ENCODE data around the gene FMNL2.

FMNL2 gene

DNA sequence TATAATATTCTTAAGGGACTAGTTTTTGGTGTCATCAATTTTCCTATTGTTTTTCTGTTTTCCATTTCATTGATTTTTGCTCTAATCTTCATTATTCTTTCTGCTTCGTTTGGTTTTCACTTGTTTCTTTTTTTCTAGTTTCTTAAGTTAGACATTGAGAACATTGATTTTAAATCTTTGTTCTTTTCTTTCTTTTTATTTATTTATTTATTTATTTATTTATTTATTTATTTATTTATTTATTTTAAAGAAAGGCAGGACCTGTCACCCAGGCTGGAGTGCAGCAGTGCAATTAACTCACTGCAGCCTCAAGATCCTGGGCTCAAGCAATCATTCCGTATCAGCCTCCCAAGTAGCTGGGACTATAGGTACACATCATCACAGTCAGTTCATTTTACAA, 7.0 kb upstream of the FMNL2 start:
- FAIRE-seq = no peak
- TF ChIP-seq, protein P1, sequence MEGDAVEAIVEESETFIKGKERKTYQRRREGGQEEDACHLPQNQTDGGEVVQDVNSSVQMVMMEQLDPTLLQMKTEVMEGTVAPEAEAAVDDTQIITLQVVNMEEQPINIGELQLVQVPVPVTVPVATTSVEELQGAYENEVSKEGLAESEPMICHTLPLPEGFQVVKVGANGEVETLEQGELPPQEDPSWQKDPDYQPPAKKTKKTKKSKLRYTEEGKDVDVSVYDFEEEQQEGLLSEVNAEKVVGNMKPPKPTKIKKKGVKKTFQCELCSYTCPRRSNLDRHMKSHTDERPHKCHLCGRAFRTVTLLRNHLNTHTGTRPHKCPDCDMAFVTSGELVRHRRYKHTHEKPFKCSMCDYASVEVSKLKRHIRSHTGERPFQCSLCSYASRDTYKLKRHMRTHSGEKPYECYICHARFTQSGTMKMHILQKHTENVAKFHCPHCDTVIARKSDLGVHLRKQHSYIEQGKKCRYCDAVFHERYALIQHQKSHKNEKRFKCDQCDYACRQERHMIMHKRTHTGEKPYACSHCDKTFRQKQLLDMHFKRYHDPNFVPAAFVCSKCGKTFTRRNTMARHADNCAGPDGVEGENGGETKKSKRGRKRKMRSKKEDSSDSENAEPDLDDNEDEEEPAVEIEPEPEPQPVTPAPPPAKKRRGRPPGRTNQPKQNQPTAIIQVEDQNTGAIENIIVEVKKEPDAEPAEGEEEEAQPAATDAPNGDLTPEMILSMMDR (IDR thresholded peaks at IDR 0.05; ENCODE audit: insufficient read depth, missing control alignments) = no peak
- DNase-seq (ENCODE audit: insufficient read length, low spot score) = no peak

DNA sequence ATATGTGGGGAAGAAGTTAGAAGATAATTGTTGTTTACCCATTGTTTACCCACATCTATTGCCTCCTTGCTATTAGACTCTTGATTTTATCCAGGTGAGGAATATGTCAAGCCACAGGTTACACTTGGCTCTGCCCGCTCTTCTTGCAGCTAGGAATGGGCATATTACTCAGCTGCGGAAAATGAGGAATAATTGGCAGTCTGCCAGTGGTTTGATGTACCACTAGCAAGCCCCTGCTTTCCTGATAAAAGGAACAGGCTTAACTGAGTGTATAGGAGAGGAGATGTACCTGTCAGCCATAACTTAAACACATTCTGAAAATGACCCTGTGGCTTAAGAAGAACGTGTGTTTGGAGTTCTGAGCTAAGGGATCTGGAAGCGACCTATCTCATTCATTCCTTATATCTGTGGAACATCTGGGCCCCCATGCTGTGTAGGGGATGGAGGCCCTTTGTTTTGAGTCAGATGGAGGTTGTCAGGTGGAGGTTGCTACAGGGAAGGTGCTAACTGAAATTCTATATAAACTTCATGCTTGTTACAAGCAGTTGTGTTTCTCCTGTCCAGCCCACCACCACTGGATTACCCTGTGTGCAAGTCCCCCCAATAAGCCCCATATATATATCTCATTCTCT, 4.6 kb upstream of the FMNL2 start:
- TF ChIP-seq, protein P1 (IDR thresholded peaks at IDR 0.05; ENCODE audit: insufficient read depth, missing control alignments) = no peak
- no peak for FAIRE-seq
- DNase-seq (ENCODE audit: insufficient read length, low spot score) = no peak

DNA sequence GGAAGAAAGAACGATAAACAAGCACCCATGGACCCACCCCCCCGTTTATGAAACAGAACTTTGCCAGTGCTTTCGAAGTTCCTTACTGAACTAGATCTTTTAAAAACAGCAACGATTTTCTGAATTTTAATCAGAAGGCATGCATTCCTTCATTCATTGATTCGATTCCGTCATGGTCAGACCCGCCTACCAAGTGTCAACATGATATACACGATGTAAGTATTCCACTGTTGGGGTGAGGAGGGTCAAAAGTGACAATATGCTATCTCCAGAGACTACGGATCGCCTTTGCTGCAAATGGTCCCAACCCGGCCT, 316 bp upstream of the FMNL2 start:
- TF ChIP-seq, protein P1 (IDR thresholded peaks at IDR 0.05; ENCODE audit: insufficient read depth, missing control alignments) = no peak
- no peak for FAIRE-seq
- DNase-seq (ENCODE audit: insufficient read length, low spot score) = no peak

DNA sequence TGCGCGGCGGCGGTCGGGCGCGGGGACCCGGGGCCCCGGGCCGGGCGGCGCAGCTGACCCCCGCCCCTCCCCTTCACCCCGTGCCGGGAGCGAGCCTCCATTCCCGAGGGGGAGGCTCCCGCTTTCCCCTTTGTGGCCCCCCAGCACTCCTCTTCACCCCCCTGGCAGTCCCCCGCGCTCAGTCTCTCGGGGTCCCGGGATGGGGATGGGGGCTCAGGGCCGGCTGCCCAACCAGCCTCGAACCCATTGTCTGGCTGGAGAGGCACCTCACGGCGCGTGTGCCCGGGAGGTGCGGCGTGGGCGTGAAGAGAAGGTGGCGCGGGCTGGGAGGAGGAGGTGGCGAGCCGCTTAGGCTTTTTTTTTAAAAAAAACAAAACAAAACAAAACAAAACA, 748 bp downstream of the FMNL2 start:
- no peak for DNase-seq (ENCODE audit: insufficient read length, low spot score)
- FAIRE-seq = no peak
- TF ChIP-seq, protein P1 (IDR thresholded peaks at IDR 0.05; ENCODE audit: insufficient read depth, missing control alignments) = no peak

DNA sequence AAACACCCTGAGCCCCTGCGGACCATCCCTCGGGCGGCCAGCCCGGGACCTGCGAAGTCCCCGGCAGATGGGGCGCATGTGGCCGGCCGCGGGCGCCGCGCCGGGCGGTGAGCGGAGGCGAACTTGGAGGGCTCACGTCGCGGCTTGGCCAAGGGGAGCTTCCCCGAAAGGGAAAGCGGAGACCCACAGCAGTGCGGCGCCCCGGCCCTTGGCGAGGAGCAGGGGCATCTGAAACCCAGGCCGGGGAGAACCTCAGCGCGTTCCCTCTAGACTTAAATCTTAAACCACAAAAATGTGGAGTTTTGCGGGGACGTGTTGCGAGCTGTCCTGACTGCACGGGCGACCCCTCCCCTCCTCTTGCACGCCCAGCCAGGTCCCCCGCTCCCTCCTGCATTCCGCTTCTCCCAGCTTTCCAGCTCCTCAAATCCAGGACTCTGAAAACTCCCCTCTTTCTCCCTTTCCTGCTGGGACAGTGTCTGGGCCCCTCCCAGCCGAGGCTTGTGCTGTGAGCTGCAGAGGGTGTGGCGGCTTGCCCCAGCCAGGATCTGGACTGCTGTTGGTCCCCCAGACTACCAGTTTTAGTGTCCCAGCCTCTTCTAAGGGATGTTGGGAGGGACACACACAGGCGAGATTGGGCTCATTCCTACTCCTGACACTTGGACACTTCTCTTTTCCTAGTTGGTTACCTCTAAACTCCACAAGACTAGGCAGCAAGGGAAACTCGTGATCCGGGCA, 1.3 kb downstream of the FMNL2 start:
- DNase-seq (ENCODE audit: insufficient read length, low spot score) (no peak), FAIRE-seq (no peak)
- TF ChIP-seq, protein P1 (IDR thresholded peaks at IDR 0.05; ENCODE audit: insufficient read depth, missing control alignments) = no peak

DNA sequence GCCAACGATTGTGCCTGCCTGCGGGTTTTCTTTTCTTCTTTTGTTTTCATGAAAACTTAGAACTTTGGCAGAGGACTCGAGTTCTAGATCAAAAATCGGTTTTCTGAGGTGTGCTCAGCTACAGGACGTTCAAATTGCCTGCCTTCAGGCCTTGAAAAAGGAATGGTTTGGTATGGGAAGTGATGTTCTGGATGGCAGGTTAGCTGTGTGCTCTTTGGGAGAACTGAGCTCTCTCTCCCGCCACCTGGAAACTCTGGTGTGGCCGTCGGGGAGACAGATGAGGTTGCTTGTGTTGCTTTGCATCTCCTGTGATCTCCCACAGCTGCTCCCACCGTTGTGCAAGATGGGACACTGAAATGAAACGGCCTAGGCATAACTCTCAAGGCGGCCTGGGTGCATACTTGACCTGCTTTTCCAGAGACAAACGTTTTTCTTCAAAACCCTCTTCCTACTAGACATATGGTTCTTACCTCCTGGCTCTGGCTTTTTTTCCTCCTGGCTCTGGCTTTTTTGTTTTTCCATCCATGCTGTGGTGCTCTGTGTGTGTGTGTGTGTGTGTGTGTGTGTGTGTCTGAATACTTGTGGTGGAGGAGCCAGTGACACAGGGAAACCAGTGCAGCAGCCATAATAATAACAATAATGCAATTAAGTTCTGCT, 2.0 kb downstream of the FMNL2 start:
- FAIRE-seq = no peak
- DNase-seq (ENCODE audit: insufficient read length, low spot score) = no peak
- TF ChIP-seq, protein P1 (IDR thresholded peaks at IDR 0.05; ENCODE audit: insufficient read depth, missing control alignments) = no peak

DNA sequence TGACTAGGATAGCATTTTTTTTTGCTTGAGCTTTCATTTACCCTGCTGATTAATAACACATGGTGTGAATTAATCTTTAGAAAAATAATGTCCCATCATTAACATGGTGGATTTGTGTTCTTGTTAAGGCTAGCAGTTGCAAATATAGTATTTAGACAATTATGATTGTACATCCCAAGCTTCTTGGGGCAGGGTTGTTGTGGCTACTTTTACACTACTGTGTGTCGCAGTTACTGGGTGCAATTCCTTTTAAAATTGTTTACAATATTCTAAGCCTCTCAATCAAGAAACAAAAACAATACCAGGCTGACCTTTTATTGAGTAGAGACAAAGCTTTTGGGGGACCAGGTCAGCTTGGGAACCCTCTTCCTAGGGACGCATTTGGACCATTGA, 2.5 kb downstream of the FMNL2 start:
- FAIRE-seq = no peak
- TF ChIP-seq, protein P1 (IDR thresholded peaks at IDR 0.05; ENCODE audit: insufficient read depth, missing control alignments) = no peak
- no peak for DNase-seq (ENCODE audit: insufficient read length, low spot score)
